HEK293T (cell line): ENCODE data around the gene CNPY1.

Experiments
- CTCF ChIA-PET: fragments of 350-600 bp; formaldehyde crosslinking; extraction: SDS; loops from one replicate; lab custom pipeline; 2021; ENCODE audit warnings: antibody characterized with exemption, inconsistent platforms; lab: Yijun Ruan, JAX
- POLR2A ChIA-PET: fragments of 350-600 bp; formaldehyde crosslinking; extraction: SDS; loops from one replicate; lab custom pipeline; 2020; ENCODE audit warnings: antibody characterized with exemption, inconsistent platforms; lab: Yijun Ruan, JAX
- DNase-seq: peaks from one replicate; pipeline ENCODE4 v3.0.0; 2012; ENCODE audit warnings: mixed read lengths; ENCODE audit errors: extremely low spot score
- ARNT ChIP-seq: fragments of 450-650 bp; IDR thresholded peaks from 2 replicates; pipeline ENCODE4 v1.6.1; 2017; ENCODE audit warnings: mild to moderate bottlenecking
- BHLHE40 ChIP-seq: fragments of 450-650 bp; IDR thresholded peaks from 2 replicates; pipeline ENCODE4 v1.6.1; 2016; ENCODE audit warnings: mild to moderate bottlenecking, moderate library complexity, borderline replicate concordance
- CTBP1 ChIP-seq: fragments of 450-650 bp; IDR thresholded peaks from 2 replicates; pipeline ENCODE4 v1.6.1; 2016; ENCODE audit warnings: borderline replicate concordance
- ELF4 ChIP-seq: fragments of 450-650 bp; IDR thresholded peaks from 2 replicates; pipeline ENCODE4 v1.6.1; 2017; ENCODE audit warnings: antibody characterized with exemption
- FOXA1 ChIP-seq: fragments of 450-650 bp; IDR thresholded peaks from 2 replicates; pipeline ENCODE4 v1.6.1; 2016; ENCODE audit warnings: mild to moderate bottlenecking
- FOXK2 ChIP-seq: fragments of 450-650 bp; IDR thresholded peaks from 2 replicates; pipeline ENCODE4 v1.6.1; 2016; ENCODE audit warnings: mild to moderate bottlenecking
- FOXM1 ChIP-seq: fragments of 450-650 bp; IDR thresholded peaks from 2 replicates; pipeline ENCODE4 v1.6.1; 2017; ENCODE audit warnings: mild to moderate bottlenecking, borderline replicate concordance
- HDGF ChIP-seq: fragments of 450-650 bp; IDR thresholded peaks from 2 replicates; pipeline ENCODE4 v1.6.1; 2017; ENCODE audit warnings: antibody characterized with exemption, borderline replicate concordance
- L3MBTL2 ChIP-seq: fragments of 450-650 bp; conservative IDR thresholded peaks from 2 replicates; pipeline ENCODE4 v1.6.1; 2016; ENCODE audit warnings: mild to moderate bottlenecking
- LEF1 ChIP-seq: fragments of 450-650 bp; IDR thresholded peaks from 2 replicates; pipeline ENCODE4 v1.6.1; 2017; ENCODE audit warnings: mild to moderate bottlenecking, borderline replicate concordance
- NFRKB ChIP-seq: fragments of 450-650 bp; IDR thresholded peaks from 2 replicates; pipeline ENCODE4 v1.6.1; 2016; ENCODE audit warnings: mild to moderate bottlenecking, moderate library complexity
- SP1 ChIP-seq: fragments of 450-650 bp; IDR thresholded peaks from 2 replicates; pipeline ENCODE4 v1.6.1; 2017
- SUZ12 ChIP-seq: fragments of 450-650 bp; IDR thresholded peaks from 2 replicates; pipeline ENCODE4 v1.6.1; 2016; ENCODE audit warnings: mild to moderate bottlenecking
- TARDBP ChIP-seq: fragments of 450-650 bp; IDR thresholded peaks from 2 replicates; pipeline ENCODE4 v1.6.1; 2016
- ZNF384 ChIP-seq: fragments of 450-650 bp; IDR thresholded peaks from 2 replicates; pipeline ENCODE4 v1.6.1; 2016
- TF ChIP-seq, protein P1 (sequence below): fragments of 450-650 bp; IDR thresholded peaks from 2 replicates; pipeline ENCODE4 v1.6.1; 2016

CNPY1 gene

DNA sequence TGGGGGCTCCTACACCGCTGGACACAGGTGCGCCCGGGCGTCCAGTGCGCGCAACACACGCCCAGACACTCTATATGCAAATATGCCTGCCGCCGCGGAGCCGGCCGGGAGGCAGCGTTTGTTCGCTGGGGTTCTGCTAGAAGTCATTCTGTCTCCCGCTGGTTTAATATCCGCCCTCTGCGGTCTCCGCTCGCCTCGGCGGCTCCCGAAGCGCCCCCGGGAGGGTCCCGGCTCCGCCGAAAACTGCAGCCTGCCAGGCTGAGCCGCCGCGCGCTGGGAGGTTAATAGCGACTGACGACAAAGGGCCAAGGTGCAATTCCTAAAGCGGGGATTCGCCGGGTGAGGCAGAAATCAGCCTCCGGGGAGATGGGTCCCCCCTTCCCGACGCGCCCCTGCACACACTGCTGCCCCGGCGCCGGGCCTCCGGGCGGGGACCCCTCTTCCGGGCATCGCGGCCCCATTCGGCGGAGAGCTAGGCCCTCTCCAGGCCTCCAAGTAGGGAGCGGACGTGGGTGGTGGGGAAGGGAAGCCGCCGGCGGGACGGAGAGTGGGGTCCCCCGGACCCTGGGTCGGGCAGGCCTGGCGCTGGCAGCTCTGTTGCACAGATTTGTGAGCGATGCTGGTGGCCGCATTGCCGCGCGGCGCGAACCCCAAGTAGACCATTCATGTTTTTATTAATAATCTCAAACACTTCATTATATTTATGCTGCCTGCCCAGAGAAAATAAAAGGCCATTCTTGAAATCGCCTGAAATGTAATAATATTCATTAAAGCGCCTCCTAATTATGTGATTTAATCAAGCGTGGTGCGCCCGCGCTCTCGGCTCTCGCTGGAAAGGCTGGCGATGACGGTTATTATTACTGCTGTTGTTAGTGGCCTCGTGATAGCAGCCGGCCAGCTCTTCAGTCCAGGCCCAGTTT lies 79.3 kb downstream of the CNPY1 start:
- POLR2A ChIA-PET = no interaction called here
- CTCF ChIA-PET = no interaction called here
- no peak for DNase-seq
- no peak for TF ChIP-seq FOXM1
- TF ChIP-seq LEF1 = no peak
- TF ChIP-seq HDGF = no peak
- no peak for TF ChIP-seq FOXA1
- no peak for TF ChIP-seq ELF4
- TF ChIP-seq NFRKB = no peak
- no peak for TF ChIP-seq CTBP1

DNA sequence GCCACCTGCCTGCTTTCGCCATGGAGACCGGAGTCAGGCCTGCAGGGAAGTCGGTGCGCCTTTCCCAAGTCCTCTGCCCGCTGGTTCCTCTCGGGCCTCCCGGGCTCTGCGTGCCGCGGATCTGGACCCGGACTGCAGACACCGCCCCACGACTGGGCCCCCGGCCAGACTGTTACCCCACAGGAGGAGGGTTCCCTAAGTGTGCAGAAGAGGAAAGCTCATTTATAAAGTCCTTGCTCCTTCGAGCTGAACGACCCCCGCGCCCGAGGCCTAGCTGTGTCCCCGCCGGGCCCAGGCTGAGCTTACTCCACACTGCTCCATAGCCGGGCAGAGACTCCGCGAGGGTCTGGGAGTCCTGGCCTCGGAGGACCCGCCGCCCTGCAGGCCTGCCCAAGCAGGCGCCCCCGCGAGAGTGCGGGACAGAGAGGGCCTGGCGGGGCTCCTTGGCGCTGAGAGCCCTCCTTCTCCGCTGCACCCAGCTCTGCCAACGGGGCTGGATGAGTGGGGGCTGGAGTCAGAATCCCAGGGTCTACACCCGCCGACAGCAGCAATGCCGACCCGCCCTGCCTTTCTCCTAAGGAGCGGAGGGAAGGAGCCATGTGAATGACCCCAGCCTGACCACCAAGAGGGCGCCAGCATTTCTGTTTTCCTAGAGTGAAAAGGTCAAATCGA lies 80.1 kb downstream of the CNPY1 start:
- ChIA-PET CTCF (interaction anchor here (0.6 kb wide), 1 partner anchor 22 kb away, joined by 9 read pairs; no protein-coding TSS in a partner anchor), POLR2A (no interaction called here)
- no peak for DNase-seq
- TF ChIP-seq, protein P1, sequence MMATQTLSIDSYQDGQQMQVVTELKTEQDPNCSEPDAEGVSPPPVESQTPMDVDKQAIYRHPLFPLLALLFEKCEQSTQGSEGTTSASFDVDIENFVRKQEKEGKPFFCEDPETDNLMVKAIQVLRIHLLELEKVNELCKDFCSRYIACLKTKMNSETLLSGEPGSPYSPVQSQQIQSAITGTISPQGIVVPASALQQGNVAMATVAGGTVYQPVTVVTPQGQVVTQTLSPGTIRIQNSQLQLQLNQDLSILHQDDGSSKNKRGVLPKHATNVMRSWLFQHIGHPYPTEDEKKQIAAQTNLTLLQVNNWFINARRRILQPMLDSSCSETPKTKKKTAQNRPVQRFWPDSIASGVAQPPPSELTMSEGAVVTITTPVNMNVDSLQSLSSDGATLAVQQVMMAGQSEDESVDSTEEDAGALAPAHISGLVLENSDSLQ = no peak
- TF ChIP-seq ZNF384 (no peak), FOXK2 (no peak), FOXM1 (no peak), SP1 (no peak), NFRKB (no peak), TARDBP (no peak), FOXA1 (no peak), L3MBTL2 (no peak), HDGF (no peak)

GRCh38 chr7:155465761-155466141 lies 80.6 kb downstream of the CNPY1 start:
- TF ChIP-seq ELF4 = no peak
- TF ChIP-seq FOXK2 = no peak
- no peak for TF ChIP-seq CTBP1
- TF ChIP-seq FOXM1 = no peak
- TF ChIP-seq BHLHE40 = no peak
- no peak for TF ChIP-seq L3MBTL2
- TF ChIP-seq SUZ12 = no peak
- TF ChIP-seq TARDBP = no peak
- no peak for TF ChIP-seq SP1
- TF ChIP-seq, protein P1 = no peak
- no peak for TF ChIP-seq ZNF384
- no peak for TF ChIP-seq NFRKB
- TF ChIP-seq ARNT = no peak
- no peak for TF ChIP-seq HDGF
- TF ChIP-seq LEF1 = no peak
- TF ChIP-seq FOXA1 = no peak
- ChIA-PET CTCF (interaction anchor here (0.6 kb wide), 1 partner anchor 22 kb away, joined by 9 read pairs; no protein-coding TSS in a partner anchor), POLR2A (no interaction called here)
- no peak for DNase-seq

GRCh38 chr7:155464948-155465739 lies 81.2 kb downstream of the CNPY1 start:
- no peak for DNase-seq
- TF ChIP-seq CTBP1 (no peak), FOXA1 (no peak), ELF4 (no peak), SP1 (no peak), L3MBTL2 (no peak)
- TF ChIP-seq, protein P1 = no peak
- CTCF ChIA-PET = interaction anchor here (0.6 kb wide), 1 partner anchor 21 kb away, joined by 9 read pairs; no protein-coding TSS in a partner anchor

DNA sequence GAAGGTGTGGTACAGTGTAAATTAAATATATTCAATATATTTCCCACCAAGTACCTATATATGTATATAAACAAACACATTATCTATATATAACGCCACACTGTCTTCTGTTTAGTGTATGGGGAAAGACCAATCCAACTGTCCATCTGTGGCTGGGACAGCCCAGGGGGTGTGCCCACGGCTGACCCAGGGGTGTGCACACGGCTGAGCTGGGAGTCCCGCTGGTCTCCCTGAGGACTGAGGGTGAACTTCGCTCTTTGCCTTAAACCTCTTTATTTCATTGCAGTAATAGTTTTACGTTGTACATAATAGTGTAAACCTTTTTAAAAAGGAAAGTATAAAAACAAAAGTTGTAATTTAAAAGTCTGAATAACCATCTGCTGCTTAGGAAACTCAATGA lies 82.2 kb downstream of the CNPY1 start:
- DNase-seq = no peak
- POLR2A ChIA-PET = no interaction called here
- no peak for TF ChIP-seq SP1
- no peak for TF ChIP-seq ARNT
- TF ChIP-seq FOXK2 = no peak
- TF ChIP-seq ZNF384 = no peak
- no peak for TF ChIP-seq TARDBP
- no peak for TF ChIP-seq BHLHE40
- no peak for TF ChIP-seq ELF4
- TF ChIP-seq NFRKB = no peak
- no peak for TF ChIP-seq FOXA1
- no peak for TF ChIP-seq HDGF
- no peak for TF ChIP-seq SUZ12
- TF ChIP-seq, protein P1 = no peak
- TF ChIP-seq LEF1 = no peak
- CTCF ChIA-PET = no interaction called here

More at GRCh38 chr7:155464948-155465739, 81.2 kb downstream of the CNPY1 start:
- POLR2A ChIA-PET = no interaction called here
